Epithelial cell of proximal tubule (primary cell): ENCODE results near the gene DUSP5. TPM values are rescaled to one million over a fixed set of nuclear protein-coding genes. Genes with fewer than 3 reads are reported as not detected.
A peak's percentile ranks its signal among the peaks of the same experiment; 100 is the strongest.

Source experiments
- DNase-seq: peaks from one replicate; pipeline ENCODE4 v3.0.0-alpha.2; 2011; ENCODE audit warnings: low read depth
- H3K4me3 ChIP-seq: 2 replicates; pipeline ENCODE4 v1.5.1; 2011; ENCODE audit warnings: low read depth, mild to moderate bottlenecking, low read length
- CTCF ChIP-seq: conservative IDR thresholded peaks from 2 replicates; pipeline ENCODE4 v1.5.1; 2012; ENCODE audit warnings: low read depth, mild to moderate bottlenecking, low read length
- total RNA-seq: library from RNA; depleted of rRNA; stranded (reverse); fragments of >200 nt; gene quantifications from 2 replicates; pipeline ENCODE4 v1.2.3, GENCODE V29; 2015

The DUSP5 gene
- total RNA-seq, 1 donor from 2014 or later: 76.2 TPM

GRCh38 chr10:110548002-110548401 is 50.3 kb downstream of the DUSP5 start:
- TF ChIP-seq CTCF: no peak
- DNase-seq: no peak
- H3K4me3 ChIP-seq: no peak overlapping the region

- no peak for DNase-seq
- H3K4me3 ChIP-seq: no peak overlapping the region
- TF ChIP-seq CTCF: no peak
Measured at GRCh38 chr10:110549211-110549610, 51.5 kb downstream of the DUSP5 start.

GRCh38 chr10:110553905-110554304 is 56.2 kb downstream of the DUSP5 start:
- TF ChIP-seq CTCF: no peak
- DNase-seq: no peak
- H3K4me3 ChIP-seq: no peak overlapping the region

- TF ChIP-seq CTCF: no peak
- DNase-seq: no peak
- no peak overlapping the region for H3K4me3 ChIP-seq
Measured at GRCh38 chr10:110556296-110556695, 58.6 kb downstream of the DUSP5 start.

- peak; percentile 80 for TF ChIP-seq CTCF
- no peak overlapping the region for H3K4me3 ChIP-seq
- DNase-seq: no peak
Measured at GRCh38 chr10:110556969-110557601, 59.4 kb downstream of the DUSP5 start.

- no peak overlapping the region for H3K4me3 ChIP-seq
Measured at GRCh38 chr10:110558041-110558440, 60.3 kb downstream of the DUSP5 start.

More at GRCh38 chr10:110558041-110558440, 60.3 kb downstream of the DUSP5 start:
- no peak for TF ChIP-seq CTCF
- no peak for DNase-seq
